K562 (cell line): ENCODE results near the gene SLC25A21. TPM values are rescaled to one million over a fixed set of nuclear protein-coding genes. Genes with fewer than 3 reads are reported as not detected.

Source experiments
- ATAC-seq: fragments of 200-7000 bp; cut with Tn5 transposase; 3 replicates; pipeline ENCODE4 v1.9.1; 2020; ENCODE audit warnings: moderate library complexity
- BruUV-seq: library from RNA; stranded (reverse); fragments of 400-500 nt; replicated peaks from 2 replicates; lab custom pipeline; 2021; lab: Mats Ljungman, UMichigan
- CTCF ChIA-PET: fragments of 300-600 bp; formaldehyde crosslinking; extraction: SDS; loops from one replicate; lab custom pipeline; 2021; ENCODE audit warnings: low intra/inter-chr PET ratio; lab: Yijun Ruan, JAX
- POLR2A ChIA-PET: fragments of 300-600, 350-650 bp; sonication (Branson Sonifier 250); formaldehyde crosslinking; extraction: SDS; loops from one replicate; lab custom pipeline; 2021; ENCODE audit warnings: antibody characterized with exemption, inconsistent platforms; lab: Yijun Ruan, JAX
- DNase-seq, 4 experiments: peaks; one replicate each; pipeline versions ENCODE4 v3.0.0 to v3.0.0-alpha.2; 2011 to 2018; ENCODE audit warnings: low spot score in 3 of 4, mixed read lengths in 3 of 4; ENCODE audit errors: extremely low read depth in 1 of 4
- FAIRE-seq: peaks from 2 replicates; lab custom pipeline; 2011; peaks lifted over from hg19 to GRCh38; lab: Jason Lieb, UNC
- H2AFZ ChIP-seq: 2 replicates; pipeline ENCODE4 v1.6.0; 2011; ENCODE audit warnings: low read depth, low read length, control low read depth, inconsistent platforms
- H3K27ac ChIP-seq: fragments of 200-600 bp; 3 replicates; pipeline ENCODE4 v1.8.0; 2011; ENCODE audit warnings: low read depth, mild to moderate bottlenecking, control low read depth, inconsistent platforms, low read length, moderate library complexity, mixed read lengths; ENCODE audit errors: extremely low read depth
- H3K27me3 ChIP-seq, 2 experiments: fragments of 300-600 bp in 1 of 2; 2 replicates in 1 of 2; 3 replicates in 1 of 2; pipeline versions ENCODE4 v1.6.0 to v1.8.0; 2011; ENCODE audit warnings: inconsistent platforms in 2 of 2, low read length in 2 of 2, mild to moderate bottlenecking in 1 of 2, mixed read lengths in 1 of 2, moderate library complexity in 1 of 2; ENCODE audit not compliant: control insufficient read depth in 2 of 2, insufficient read depth in 2 of 2
- H3K36me3 ChIP-seq: fragments of 300-600 bp; 3 replicates; pipeline ENCODE4 v1.8.0; 2011; ENCODE audit warnings: mild to moderate bottlenecking, low read length, inconsistent platforms; ENCODE audit not compliant: control insufficient read depth, insufficient read depth
- H3K4me1 ChIP-seq, 2 experiments: fragments of 200-600 bp in 1 of 2; replicated peaks in 1 of 2; 2 replicates in 1 of 2; 3 replicates in 1 of 2; pipeline versions ENCODE4 v1.5.1 to v1.8.0; 2011; ENCODE audit warnings: inconsistent platforms in 2 of 2, low read length in 2 of 2, mild to moderate bottlenecking in 1 of 2, mixed read lengths in 1 of 2, moderate library complexity in 1 of 2; ENCODE audit not compliant: control insufficient read depth in 2 of 2, insufficient read depth in 2 of 2
- H3K4me2 ChIP-seq: 2 replicates; pipeline ENCODE4 v1.6.1; 2011; ENCODE audit warnings: low read length, control low read depth, inconsistent platforms, mixed read lengths; ENCODE audit not compliant: insufficient read depth
- H3K4me3 ChIP-seq: fragments of 200-600 bp; sonication (generic), shearing (Covaris generic); 2 replicates; pipeline ENCODE4 v1.5.1; 2016; ENCODE audit warnings: control low read depth, inconsistent platforms
- H3K79me2 ChIP-seq: fragments of 200-600 bp; 3 replicates; pipeline ENCODE4 v1.8.0; 2011; ENCODE audit warnings: low read length, inconsistent platforms; ENCODE audit not compliant: control insufficient read depth, insufficient read depth
- H3K9ac ChIP-seq, 2 experiments: 2 replicates each; pipeline versions ENCODE4 v1.6.0 to v1.6.1; 2011; ENCODE audit warnings: low read depth in 2 of 2, low read length in 2 of 2, control low read depth in 1 of 2, inconsistent platforms in 1 of 2, mild to moderate bottlenecking in 1 of 2, mixed read lengths in 1 of 2; ENCODE audit not compliant: insufficient read depth in 1 of 2
- H3K9me1 ChIP-seq: one replicate; pipeline ENCODE4 v1.6.0; 2011; ENCODE audit warnings: inconsistent platforms, mild to moderate bottlenecking, low read length, moderate library complexity; ENCODE audit not compliant: control insufficient read depth, insufficient read depth
- H3K9me3 ChIP-seq: replicated peaks from 2 replicates; pipeline ENCODE4 v1.5.1; 2011; ENCODE audit warnings: low read depth, low read length, inconsistent platforms; ENCODE audit not compliant: control insufficient read depth, insufficient read depth
- H4K20me1 ChIP-seq: replicated peaks from 2 replicates; pipeline ENCODE4 v1.6.1; 2011; ENCODE audit warnings: low read length, inconsistent platforms, mixed read lengths; ENCODE audit not compliant: control insufficient read depth, insufficient read depth
- CEBPG ChIP-seq, 3 experiments: fragments of 200-800 bp in 1 of 3; sonication (Bioruptor generic) in 1 of 3; sonication (generic) in 1 of 3; formaldehyde crosslinking in 1 of 3; IDR thresholded peaks in 2 of 3; conservative IDR thresholded peaks in 1 of 3; 2 replicates each; pipeline versions ENCODE4 v1.6.1 to v1.8.0; 2016 to 2022; ENCODE audit warnings: missing compliant biosample characterization in 2 of 3, missing genetic modification characterization in 2 of 3, mild to moderate bottlenecking in 1 of 3, missing genetic modification reagents in 1 of 3
- ELF1 ChIP-seq: fragments of 200-800 bp; sonication (Bioruptor generic); IDR thresholded peaks from 2 replicates; pipeline ENCODE4 v1.6.1; 2016; ENCODE audit warnings: missing genetic modification characterization, missing compliant biosample characterization
- MEF2D ChIP-seq: conservative IDR thresholded peaks from 2 replicates; pipeline ENCODE4 v1.6.1; 2016; ENCODE audit warnings: low read depth, missing genetic modification characterization, missing compliant biosample characterization
- MYBL2 ChIP-seq, 2 experiments: fragments of 450-650 bp in 1 of 2; sonication (generic) in 1 of 2; formaldehyde crosslinking in 1 of 2; IDR thresholded peaks; 2 replicates each; pipeline versions ENCODE4 v1.6.1 to v1.8.1; 2017 to 2022; ENCODE audit warnings: borderline replicate concordance in 1 of 2, inconsistent platforms in 1 of 2, low read depth in 1 of 2, mild to moderate bottlenecking in 1 of 2, missing genetic modification reagents in 1 of 2, moderate library complexity in 1 of 2
- NR1H2 ChIP-seq: sonication (generic); formaldehyde crosslinking; IDR thresholded peaks from 2 replicates; pipeline ENCODE4 v1.4.0; 2020; ENCODE audit warnings: mild to moderate bottlenecking, missing genetic modification reagents
- YBX1 ChIP-seq: fragments of 450-650 bp; IDR thresholded peaks from 2 replicates; pipeline ENCODE4 v1.7.1; 2016; ENCODE audit warnings: mild to moderate bottlenecking
- ZFPM2 ChIP-seq: fragments of 250-450 bp; sonication (Bioruptor Pico); IDR thresholded peaks from 2 replicates; pipeline ENCODE4 v1.5.1; 2022; ENCODE audit warnings: mild to moderate bottlenecking
- WGBS: fragments of 100-300 bp; shearing (Covaris generic); methylation state at CpG from one replicate; pipeline ENCODE4 v1.1.6; 2016; ENCODE audit warnings: low coverage, mixed read lengths; ENCODE audit not compliant: insufficient coverage; ENCODE audit errors: missing lambda C conversion rate; 5-methylcytosine and 5-hydroxymethylcytosine counted together
- in situ Hi-C: fragments of 300-500 bp; cut with MboI; formaldehyde crosslinking; loops from 4 replicates; pipeline ENCODE4 v1.15.0; 2018; ENCODE audit warnings: inconsistent platforms, mixed read lengths
- intact Hi-C: fragments of 100-400 bp; cut with micrococcal nuclease; formaldehyde crosslinking; loops from 2 replicates; pipeline ENCODE4 v1.14.2; 2022
- polyA plus RNA-seq, 8 experiments: library from polyadenylated mRNA; depleted of rRNA in 4 of 8; stranded (reverse) in 5 of 8; unstranded in 3 of 8; fragments of >200 nt; fragmentation: Nextera tagmentation in 2 of 8; fragmentation: Illumina TruSeq in 1 of 8; extraction: Ambion mirVana in 2 of 8; extraction: Trizol in 1 of 8; gene quantifications; 2 replicates each; pipeline versions ENCODE4 v1.2.1 to v1.2.3, GENCODE V29; 2011 to 2014; ENCODE audit warnings: inconsistent platforms in 1 of 8, missing spikeins in 1 of 8
- total RNA-seq, 7 experiments: library from RNA; depleted of rRNA in 6 of 7; stranded (reverse); fragments of >200 nt in 6 of 7; fragmentation: Illumina TruSeq in 2 of 7; extraction: Trizol in 2 of 7; gene quantifications; 2 replicates each; pipeline versions ENCODE4 v1.2.1 to v1.2.3, GENCODE V29; 2011 to 2021; ENCODE audit warnings: low replicate concordance in 1 of 7
- TF ChIP-seq, protein P1 (sequence below): fragments of 450-650 bp; formaldehyde crosslinking; IDR thresholded peaks from 2 replicates; pipeline ENCODE4 v1.4.0; 2020; ENCODE audit warnings: mild to moderate bottlenecking
- TF ChIP-seq, protein P2 (sequence below), 2 experiments: fragments of 450-650 bp; conservative IDR thresholded peaks; 2 replicates each; pipeline ENCODE4 v1.6.1; 2017; ENCODE audit warnings: mild to moderate bottlenecking in 2 of 2, moderate library complexity in 2 of 2
- TF ChIP-seq, protein P3 (sequence below): fragments of 450-650 bp; formaldehyde crosslinking; IDR thresholded peaks from 2 replicates; pipeline ENCODE4 v1.4.0; 2020; ENCODE audit warnings: mild to moderate bottlenecking, moderate library complexity

SLC25A21 gene
- total and polyA plus RNA-seq, 9 of the 15 experiments (the other 6 are each of a cell fraction or from before 2014, with no cell fraction given): 15.2 to 46.7 (median 28.7) TPM

DNA sequence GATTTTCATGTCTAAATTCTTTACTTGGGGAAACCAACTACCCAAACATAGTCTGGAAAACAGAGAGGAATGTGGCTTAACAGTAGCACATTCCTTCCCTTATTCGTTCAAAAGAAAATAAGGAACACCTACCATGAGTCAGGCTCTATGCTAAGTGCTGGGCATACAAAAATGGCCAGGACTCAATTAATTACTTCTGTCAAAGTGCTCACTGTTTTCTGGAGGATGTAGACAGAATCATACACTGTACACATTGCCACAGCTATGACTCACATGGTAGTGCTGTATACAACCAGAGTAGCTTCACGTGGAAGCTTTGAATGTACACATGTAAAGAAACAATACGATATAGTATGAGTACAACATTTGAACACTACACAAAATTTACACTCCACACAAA lies 50.1 kb downstream of the SLC25A21 start:
- Histone ChIP-seq H3K4me2 (no peak overlapping the region), H3K79me2 (peaks cover 19% of the 10 kb centered on the region; the same call in 2 of the 3 replicates), H2AFZ (no peak overlapping the region), H3K9me3 (no peaks in the 10 kb centered on the region), H3K27me3 (no peaks in the 10 kb centered on the region), H4K20me1 (no peaks in the 10 kb centered on the region), H3K36me3 (no peaks in the 10 kb centered on the region; the same call in 2 of the 3 replicates), H3K9ac (no peak overlapping the region), H3K27ac (no peak overlapping the region), H3K9me1 (no peaks in the 10 kb centered on the region), H3K4me1 (no peaks in the 10 kb centered on the region), H3K4me3 (no peak overlapping the region)
- intact Hi-C loops (no loop called here), in situ Hi-C loops (no loop called here)
- DNase-seq (peak in 1 of 4 experiments; percentile 7), ATAC-seq (peak; percentile 62; the same call in 2 of the 3 replicates), FAIRE-seq (peak; percentile 37)
- WGBS: 50% methylated on average over 3 of the region's 3 CpGs
- no TSS peak for BruUV-seq
- ChIA-PET POLR2A (no interaction called here), CTCF (no interaction called here)
- TF ChIP-seq CEBPG (CRISPR knock-in tag; IDR thresholded peaks at IDR 0.05) (no peak), CEBPG (tag; conservative IDR thresholded peaks at IDR 0.05 in 1 of 2, IDR thresholded peaks at IDR 0.05 in 1 of 2) (no peak), MYBL2 (IDR thresholded peaks at IDR 0.05; ENCODE audit: low read depth) (no peak), MYBL2 (CRISPR knock-in tag; IDR thresholded peaks at IDR 0.05; ENCODE audit: borderline replicate concordance) (no peak), ELF1 (tag) (no peak), MEF2D (tag) (no peak), ZFPM2 (CRISPR knock-in tag) (no peak), YBX1 (no peak), NR1H2 (CRISPR knock-in tag) (no peak)
- TF ChIP-seq, protein P1, sequence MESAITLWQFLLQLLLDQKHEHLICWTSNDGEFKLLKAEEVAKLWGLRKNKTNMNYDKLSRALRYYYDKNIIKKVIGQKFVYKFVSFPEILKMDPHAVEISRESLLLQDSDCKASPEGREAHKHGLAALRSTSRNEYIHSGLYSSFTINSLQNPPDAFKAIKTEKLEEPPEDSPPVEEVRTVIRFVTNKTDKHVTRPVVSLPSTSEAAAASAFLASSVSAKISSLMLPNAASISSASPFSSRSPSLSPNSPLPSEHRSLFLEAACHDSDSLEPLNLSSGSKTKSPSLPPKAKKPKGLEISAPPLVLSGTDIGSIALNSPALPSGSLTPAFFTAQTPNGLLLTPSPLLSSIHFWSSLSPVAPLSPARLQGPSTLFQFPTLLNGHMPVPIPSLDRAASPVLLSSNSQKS (CRISPR knock-in tag): no peak
- TF ChIP-seq, protein P2, sequence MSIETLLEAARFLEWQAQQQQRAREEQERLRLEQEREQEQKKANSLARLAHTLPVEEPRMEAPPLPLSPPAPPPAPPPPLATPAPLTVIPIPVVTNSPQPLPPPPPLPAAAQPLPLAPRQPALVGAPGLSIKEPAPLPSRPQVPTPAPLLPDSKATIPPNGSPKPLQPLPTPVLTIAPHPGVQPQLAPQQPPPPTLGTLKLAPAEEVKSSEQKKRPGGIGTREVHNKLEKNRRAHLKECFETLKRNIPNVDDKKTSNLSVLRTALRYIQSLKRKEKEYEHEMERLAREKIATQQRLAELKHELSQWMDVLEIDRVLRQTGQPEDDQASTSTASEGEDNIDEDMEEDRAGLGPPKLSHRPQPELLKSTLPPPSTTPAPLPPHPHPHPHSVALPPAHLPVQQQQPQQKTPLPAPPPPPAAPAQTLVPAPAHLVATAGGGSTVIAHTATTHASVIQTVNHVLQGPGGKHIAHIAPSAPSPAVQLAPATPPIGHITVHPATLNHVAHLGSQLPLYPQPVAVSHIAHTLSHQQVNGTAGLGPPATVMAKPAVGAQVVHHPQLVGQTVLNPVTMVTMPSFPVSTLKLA (conservative IDR thresholded peaks at IDR 0.05): 0 out of 4 replicates have a peak, but pooled peaks of 1 of the 2 experiments have one; percentile 35
- TF ChIP-seq, protein P3, sequence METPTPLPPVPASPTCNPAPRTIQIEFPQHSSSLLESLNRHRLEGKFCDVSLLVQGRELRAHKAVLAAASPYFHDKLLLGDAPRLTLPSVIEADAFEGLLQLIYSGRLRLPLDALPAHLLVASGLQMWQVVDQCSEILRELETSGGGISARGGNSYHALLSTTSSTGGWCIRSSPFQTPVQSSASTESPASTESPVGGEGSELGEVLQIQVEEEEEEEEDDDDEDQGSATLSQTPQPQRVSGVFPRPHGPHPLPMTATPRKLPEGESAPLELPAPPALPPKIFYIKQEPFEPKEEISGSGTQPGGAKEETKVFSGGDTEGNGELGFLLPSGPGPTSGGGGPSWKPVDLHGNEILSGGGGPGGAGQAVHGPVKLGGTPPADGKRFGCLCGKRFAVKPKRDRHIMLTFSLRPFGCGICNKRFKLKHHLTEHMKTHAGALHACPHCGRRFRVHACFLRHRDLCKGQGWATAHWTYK (CRISPR knock-in tag): no peak
